Neuronal stem cell (in vitro differentiated cells): Measurements from ENCODE around the gene ECSIT.

Source experiments
- DNase-seq: peaks from one replicate; pipeline ENCODE4 v3.0.0-alpha.2; 2013; ENCODE audit warnings: low spot score
- H2AFZ ChIP-seq: one replicate; pipeline ENCODE4 v1.6.1; 2013; ENCODE audit warnings: mild to moderate bottlenecking, low read length, inconsistent platforms
- H2AK5ac ChIP-seq: 2 replicates; pipeline ENCODE4 v1.6.1; 2013; ENCODE audit warnings: low read depth, mild to moderate bottlenecking, inconsistent platforms, low read length, moderate library complexity, mixed read lengths
- H2BK120ac ChIP-seq: 2 replicates; pipeline ENCODE4 v1.6.1; 2013; ENCODE audit warnings: low read depth, mild to moderate bottlenecking, inconsistent platforms, low read length, moderate library complexity, mixed read lengths
- H2BK12ac ChIP-seq: one replicate; pipeline ENCODE4 v1.6.1; 2013; ENCODE audit warnings: low read length, inconsistent platforms
- H2BK15ac ChIP-seq: 2 replicates; pipeline ENCODE4 v1.6.1; 2013; ENCODE audit warnings: mild to moderate bottlenecking, low read length, inconsistent platforms, mixed read lengths
- H2BK5ac ChIP-seq: one replicate; pipeline ENCODE4 v1.6.1; 2013; ENCODE audit warnings: inconsistent platforms, mild to moderate bottlenecking, low read length, moderate library complexity
- H3K14ac ChIP-seq: one replicate; pipeline ENCODE4 v1.6.1; 2013; ENCODE audit warnings: low read length, inconsistent platforms
- H3K18ac ChIP-seq: 2 replicates; pipeline ENCODE4 v1.6.1; 2013; ENCODE audit warnings: low read length, inconsistent platforms
- H3K23ac ChIP-seq: 2 replicates; pipeline ENCODE4 v1.6.1; 2013; ENCODE audit warnings: low read depth, mild to moderate bottlenecking, mixed read lengths, low read length, inconsistent platforms; ENCODE audit not compliant: poor library complexity
- H3K27ac ChIP-seq: replicated peaks from 3 replicates; pipeline ENCODE4 v1.5.1; 2013; ENCODE audit warnings: low read length, inconsistent platforms
- H3K27me3 ChIP-seq, 3 experiments: 2 replicates each; pipeline ENCODE4 v1.6.1; 2013; ENCODE audit warnings: low read length in 3 of 3, mild to moderate bottlenecking in 2 of 3, inconsistent platforms in 1 of 3, low read depth in 1 of 3, mixed read lengths in 1 of 3, moderate library complexity in 1 of 3; ENCODE audit not compliant: control insufficient read depth in 3 of 3, insufficient read depth in 3 of 3
- H3K36me3 ChIP-seq, 2 donors: replicated peaks in 1 of 2; 2 replicates each; pipeline ENCODE4 v1.6.1; 2013; ENCODE audit warnings: low read length in 2 of 2; ENCODE audit not compliant: control insufficient read depth in 2 of 2, insufficient read depth in 2 of 2
- H3K4ac ChIP-seq: 2 replicates; pipeline ENCODE4 v1.6.1; 2013; ENCODE audit warnings: inconsistent platforms, mild to moderate bottlenecking, low read length, moderate library complexity
- H3K4me1 ChIP-seq, 2 donors: 1 replicate in 1 of 2; 2 replicates in 1 of 2; pipeline ENCODE4 v1.6.1; 2013; ENCODE audit warnings: low read length in 2 of 2, low read depth in 1 of 2; ENCODE audit not compliant: control insufficient read depth in 2 of 2, insufficient read depth in 1 of 2
- H3K4me2 ChIP-seq: one replicate; pipeline ENCODE4 v1.6.1; 2013; ENCODE audit warnings: mild to moderate bottlenecking, low read length, inconsistent platforms; ENCODE audit not compliant: insufficient read depth, poor library complexity, severe bottlenecking
- H3K4me3 ChIP-seq, 2 donors: 2 replicates each; pipeline ENCODE4 v1.5.1; 2013; ENCODE audit warnings: low read length in 2 of 2, mild to moderate bottlenecking in 2 of 2, inconsistent platforms in 1 of 2, moderate library complexity in 1 of 2
- H3K79me1 ChIP-seq: one replicate; pipeline ENCODE4 v1.6.1; 2013; ENCODE audit warnings: low read depth, mild to moderate bottlenecking, inconsistent platforms, low read length, moderate library complexity
- H3K9ac ChIP-seq: one replicate; pipeline ENCODE4 v1.6.1; 2013; ENCODE audit warnings: mild to moderate bottlenecking, low read depth, low read length, inconsistent platforms; ENCODE audit not compliant: poor library complexity
- H3K9me3 ChIP-seq, 2 donors: replicated peaks in 1 of 2; 2 replicates each; pipeline versions ENCODE3 to v1.6.1; 2013; ENCODE audit warnings: low read length in 2 of 2, mild to moderate bottlenecking in 2 of 2, inconsistent platforms in 1 of 2, low read depth in 1 of 2, mixed read lengths in 1 of 2, moderate library complexity in 1 of 2; ENCODE audit not compliant: control insufficient read depth in 2 of 2, insufficient read depth in 1 of 2
- H4K8ac ChIP-seq: one replicate; pipeline ENCODE4 v1.6.1; 2013; ENCODE audit warnings: low read depth, mild to moderate bottlenecking, inconsistent platforms, low read length, moderate library complexity
- H4K91ac ChIP-seq: one replicate; pipeline ENCODE4 v1.6.1; 2013; ENCODE audit warnings: low read length, low read depth, mild to moderate bottlenecking, inconsistent platforms; ENCODE audit not compliant: poor library complexity
- WGBS, 2 donors: extraction: QIAGEN DNeasy Blood & Tissue Kit; methylation state at CpG; one replicate each; pipeline ENCODE4 v1.1.7; 2013; ENCODE audit warnings: missing lambda C conversion rate in 2 of 2, mixed read lengths in 1 of 2; ENCODE audit not compliant: insufficient read length in 2 of 2, insufficient replicate concordance in 1 of 2; ENCODE audit errors: extremely low coverage in 2 of 2; 5-methylcytosine and 5-hydroxymethylcytosine counted together

The ECSIT gene

DNA sequence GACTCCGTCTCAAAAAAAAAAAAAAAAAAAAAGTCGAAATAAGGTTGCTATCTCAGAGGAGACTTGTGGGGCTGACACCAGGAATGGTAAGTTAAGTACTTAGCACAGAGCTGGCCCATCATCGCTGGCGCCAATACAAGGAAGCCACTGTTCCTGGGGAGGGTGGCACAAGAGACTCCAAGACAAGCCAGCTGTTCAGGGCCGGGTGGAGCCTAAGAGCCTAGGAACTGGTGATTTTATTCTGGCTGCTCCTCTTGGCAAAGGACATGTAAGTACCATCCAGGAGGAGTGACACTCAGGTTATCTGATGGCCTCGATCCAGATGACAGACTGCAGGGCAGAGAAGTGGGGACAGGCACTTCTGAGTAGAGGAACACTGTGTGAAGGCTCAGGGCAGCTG, 26.3 kb upstream of the ECSIT start:
- Histone ChIP-seq H3K4ac (no peak overlapping the region), H3K36me3 (peaks cover 15 to 45% of the 10 kb centered on the region in 2 donors), H3K27me3 (no peaks in the 10 kb centered on the region), H2BK15ac (no peak overlapping the region), H4K8ac (no peak overlapping the region), H3K14ac (no peak overlapping the region), H3K23ac (no peak overlapping the region), H3K79me1 (peaks cover 15% of the 10 kb centered on the region), H3K9me3 (peaks cover 0 to 1% of the 10 kb centered on the region in 2 donors), H3K27ac (no peak overlapping the region), H3K4me1 (peaks cover 5 to 7% of the 10 kb centered on the region in 2 donors), H3K4me3 (peak overlapping the region in 1 of 2 donors; percentile 13), H3K18ac (no peak overlapping the region), H3K9ac (no peak overlapping the region), H2BK120ac (no peak overlapping the region), H2AFZ (no peak overlapping the region), H3K4me2 (no peak overlapping the region), H4K91ac (no peak overlapping the region), H2AK5ac (no peak overlapping the region), H2BK5ac (no peak overlapping the region), H2BK12ac (no peak overlapping the region)
- no peak for DNase-seq
- no CpG with 5 or more reads among the region's 6 CpGs for WGBS, 2 donors

DNA sequence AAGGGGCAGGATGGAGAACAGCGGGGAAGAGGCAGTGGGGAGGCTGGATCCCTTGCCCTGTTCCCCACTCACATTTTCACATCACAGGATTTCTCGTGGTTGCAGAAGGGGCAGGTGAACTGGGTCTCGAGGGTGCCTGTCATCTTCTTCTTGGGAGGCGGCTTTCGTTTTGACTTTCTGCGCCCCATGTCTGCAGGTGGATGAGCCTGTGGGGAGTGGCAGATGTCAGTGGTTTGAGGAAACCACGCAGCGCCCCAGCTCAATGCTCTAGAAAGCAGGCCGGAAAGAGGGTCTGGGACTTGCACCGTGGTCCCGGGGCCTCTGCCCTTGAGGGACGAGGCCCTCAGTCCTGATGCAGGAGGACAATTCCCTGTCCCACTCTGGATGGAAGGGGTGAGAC, 25.2 kb upstream of the ECSIT start:
- no peak overlapping the region for H4K91ac ChIP-seq
- H3K27ac ChIP-seq: no peak overlapping the region
- DNase-seq: no peak
- H2AFZ ChIP-seq: no peak overlapping the region
- no peak overlapping the region for H3K14ac ChIP-seq
- no peak overlapping the region for H2BK15ac ChIP-seq
- no peak overlapping the region for H4K8ac ChIP-seq
- no peaks in the 10 kb centered on the region for H3K27me3 ChIP-seq
- no peak overlapping the region for H3K23ac ChIP-seq
- no peak overlapping the region for H3K9ac ChIP-seq
- H3K18ac ChIP-seq: no peak overlapping the region
- peaks cover 16 to 45% of the 10 kb centered on the region in 2 donors for H3K36me3 ChIP-seq
- no peak overlapping the region for H3K4ac ChIP-seq
- H3K4me1 ChIP-seq: peaks cover 5 to 7% of the 10 kb centered on the region in 2 donors
- no peak overlapping the region for H3K4me2 ChIP-seq
- no peak overlapping the region for H3K4me3 ChIP-seq
- H2BK120ac ChIP-seq: no peak overlapping the region
- WGBS, 2 donors: no CpG with 5 or more reads among the region's 12 CpGs
- peaks cover 0 to 2% of the 10 kb centered on the region in 2 donors for H3K9me3 ChIP-seq
- no peak overlapping the region for H2BK12ac ChIP-seq
- H3K79me1 ChIP-seq: peaks cover 15% of the 10 kb centered on the region
- H2AK5ac ChIP-seq: no peak overlapping the region
- H2BK5ac ChIP-seq: no peak overlapping the region

DNA sequence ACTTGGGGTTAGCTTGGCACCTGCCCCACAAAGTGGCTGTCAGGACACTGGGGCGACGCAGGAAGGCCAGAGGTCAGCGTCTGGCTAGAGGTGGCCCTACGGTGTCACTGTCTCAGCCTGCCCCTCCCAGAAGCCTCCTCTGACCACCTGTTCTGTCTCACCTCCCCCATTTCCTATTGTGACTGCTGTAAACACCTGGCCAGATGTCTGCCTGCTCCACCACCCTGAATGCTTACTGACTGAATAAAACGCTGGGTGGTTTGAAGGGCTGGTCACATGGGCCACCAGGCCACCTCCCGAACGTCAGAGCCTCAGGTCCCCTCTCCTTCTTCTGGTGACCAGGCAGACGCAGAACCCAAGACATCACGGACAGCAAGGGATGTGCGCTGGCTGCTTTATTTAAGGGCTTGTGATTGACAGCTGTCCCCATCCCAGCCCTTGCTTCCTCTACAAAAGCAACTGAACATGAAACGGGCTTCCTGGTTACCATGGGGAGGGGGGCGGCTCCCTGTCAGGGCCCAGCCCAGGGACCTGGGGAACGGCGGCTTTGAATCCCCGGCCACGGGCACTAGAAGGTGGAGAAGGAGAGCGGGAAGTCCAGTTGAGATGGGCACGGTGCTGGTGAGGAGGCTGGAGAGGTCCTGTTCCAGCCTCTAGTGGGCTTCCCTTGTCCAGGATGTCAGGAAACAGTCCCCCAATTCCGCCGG, 23.9 kb upstream of the ECSIT start:
- Histone ChIP-seq H3K4me3 (no peak overlapping the region), H2AK5ac (no peak overlapping the region), H3K9me3 (peaks cover 0 to 2% of the 10 kb centered on the region in 2 donors), H3K23ac (no peak overlapping the region), H2AFZ (no peak overlapping the region), H4K8ac (no peak overlapping the region), H2BK120ac (no peak overlapping the region), H3K36me3 (peaks cover 18 to 45% of the 10 kb centered on the region in 2 donors), H2BK15ac (no peak overlapping the region), H3K9ac (no peak overlapping the region), H3K4me2 (no peak overlapping the region), H3K79me1 (peaks cover 11% of the 10 kb centered on the region), H2BK12ac (no peak overlapping the region), H3K14ac (no peak overlapping the region), H3K4ac (no peak overlapping the region), H3K27me3 (no peaks in the 10 kb centered on the region), H4K91ac (no peak overlapping the region), H3K27ac (no peak overlapping the region), H3K4me1 (peaks cover 1 to 2% of the 10 kb centered on the region in 2 donors), H3K18ac (no peak overlapping the region), H2BK5ac (no peak overlapping the region)
- DNase-seq: no peak
- no CpG with 5 or more reads among the region's 20 CpGs for WGBS, 2 donors

DNA sequence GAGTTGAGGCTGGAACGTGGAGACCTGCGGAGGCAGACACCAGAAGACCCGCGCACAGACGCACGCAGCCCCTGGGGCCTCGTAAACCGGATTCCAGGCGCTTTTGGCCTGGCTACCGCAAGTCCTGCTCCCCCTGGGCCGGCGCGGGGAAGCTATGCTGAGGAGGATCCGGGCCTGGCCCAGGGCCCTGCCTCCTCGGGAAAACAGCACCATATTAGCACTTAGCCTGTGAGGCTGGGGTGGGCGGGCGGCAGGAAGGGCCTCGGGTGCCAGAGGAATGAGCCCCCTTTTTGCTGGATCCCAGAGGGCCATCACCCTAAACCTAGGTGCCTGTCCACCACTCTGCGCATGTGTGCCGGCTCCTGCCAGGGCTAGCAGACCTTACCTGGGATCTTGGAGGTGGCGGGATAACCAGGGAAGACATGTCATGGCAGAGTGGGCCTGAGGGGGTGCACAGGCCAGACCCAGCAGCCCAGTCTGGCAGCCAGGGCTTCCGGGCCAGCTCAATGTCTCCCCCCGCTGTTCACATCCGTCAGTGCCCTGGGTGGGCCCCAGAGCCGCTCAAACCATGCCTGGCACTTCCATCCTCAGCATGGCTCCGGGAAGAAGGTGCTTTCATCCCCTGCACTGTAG, 22.8 kb upstream of the ECSIT start:
- Histone ChIP-seq H3K9ac (no peak overlapping the region), H3K4me3 (no peak overlapping the region), H3K14ac (no peak overlapping the region), H3K4me2 (no peak overlapping the region), H3K36me3 (peaks cover 21 to 45% of the 10 kb centered on the region in 2 donors), H3K23ac (peak overlapping the region; percentile 68), H4K8ac (no peak overlapping the region), H3K18ac (peak overlapping the region; percentile 13), H2AK5ac (peak overlapping the region; percentile 27), H3K9me3 (peaks cover 0 to 2% of the 10 kb centered on the region in 2 donors), H3K27ac (no peak overlapping the region), H2BK120ac (no peak overlapping the region), H2BK15ac (no peak overlapping the region), H3K4me1 (no peaks in the 10 kb centered on the region), H3K4ac (no peak overlapping the region), H2BK12ac (no peak overlapping the region), H4K91ac (no peak overlapping the region), H2BK5ac (peak overlapping the region; percentile 49), H3K27me3 (no peaks in the 10 kb centered on the region), H3K79me1 (peaks cover 9% of the 10 kb centered on the region), H2AFZ (no peak overlapping the region)
- WGBS, 2 donors: no CpG with 5 or more reads among the region's 26 CpGs
- DNase-seq: no peak
